Measurements from ENCODE around the gene DENND4C. TPM values are rescaled to one million over a fixed set of nuclear protein-coding genes. Genes with fewer than 3 reads are reported as not detected.
A peak's percentile ranks its signal among the peaks of the same experiment; 100 is the strongest.

DENND4C gene
- total RNA-seq, 1 experiment from 2014 or later, result 40.1 TPM

DNA sequence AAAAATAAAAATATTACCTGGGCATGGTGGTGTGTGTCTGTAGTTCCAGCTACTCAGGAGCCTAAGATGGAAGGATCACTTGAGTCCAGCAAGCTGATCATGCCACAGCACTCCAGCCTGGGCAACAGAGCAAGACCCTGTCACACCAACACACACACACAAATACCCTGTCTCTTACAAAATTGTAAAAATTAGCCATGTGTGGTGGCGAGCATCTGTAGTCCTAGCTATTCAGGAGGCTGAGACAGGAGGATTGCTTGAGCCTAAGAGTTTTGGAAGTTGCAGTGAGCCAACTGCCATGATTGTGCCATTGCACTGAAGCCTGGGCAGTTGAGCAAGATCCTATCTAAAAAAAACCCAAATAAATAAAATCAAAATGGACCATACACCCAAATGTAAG lies 32.1 kb upstream of the DENND4C start:
- H3K36me3 Mint-ChIP-seq (ENCODE audit: insufficient read depth, unreplicated experiment), result peaks cover 6% of the 10 kb centered on the region
- peaks cover 55% of the 10 kb centered on the region for H3K4me1 ChIP-seq
- H3K27me3 Mint-ChIP-seq (ENCODE audit: insufficient read depth, unreplicated experiment), result no peaks in the 10 kb centered on the region
- H3K27ac Mint-ChIP-seq (ENCODE audit: unreplicated experiment), result peak overlapping the region; percentile 55
- no peaks in the 10 kb centered on the region for H3K9me3 Mint-ChIP-seq (ENCODE audit: unreplicated experiment)
- H3K4me1 Mint-ChIP-seq (ENCODE audit: low read depth, unreplicated experiment), result peaks cover 22% of the 10 kb centered on the region
- no peak overlapping the region for H3K4me3 ChIP-seq (ENCODE audit: low read depth, low read length)
- ChIA-PET CTCF (no interaction called here), POLR2A (interaction anchor here (0.7 kb wide), 1 partner anchor 32 kb away, joined by 3 read pairs; the partner anchor contains the start of gene DENND4C)
- H3K27me3 ChIP-seq (replicated peaks; ENCODE audit: control insufficient read depth, insufficient read depth, low read length), result no peaks in the 10 kb centered on the region
- no peak overlapping the region for H3K4me3 Mint-ChIP-seq (ENCODE audit: unreplicated experiment)
- TF ChIP-seq, protein P1, sequence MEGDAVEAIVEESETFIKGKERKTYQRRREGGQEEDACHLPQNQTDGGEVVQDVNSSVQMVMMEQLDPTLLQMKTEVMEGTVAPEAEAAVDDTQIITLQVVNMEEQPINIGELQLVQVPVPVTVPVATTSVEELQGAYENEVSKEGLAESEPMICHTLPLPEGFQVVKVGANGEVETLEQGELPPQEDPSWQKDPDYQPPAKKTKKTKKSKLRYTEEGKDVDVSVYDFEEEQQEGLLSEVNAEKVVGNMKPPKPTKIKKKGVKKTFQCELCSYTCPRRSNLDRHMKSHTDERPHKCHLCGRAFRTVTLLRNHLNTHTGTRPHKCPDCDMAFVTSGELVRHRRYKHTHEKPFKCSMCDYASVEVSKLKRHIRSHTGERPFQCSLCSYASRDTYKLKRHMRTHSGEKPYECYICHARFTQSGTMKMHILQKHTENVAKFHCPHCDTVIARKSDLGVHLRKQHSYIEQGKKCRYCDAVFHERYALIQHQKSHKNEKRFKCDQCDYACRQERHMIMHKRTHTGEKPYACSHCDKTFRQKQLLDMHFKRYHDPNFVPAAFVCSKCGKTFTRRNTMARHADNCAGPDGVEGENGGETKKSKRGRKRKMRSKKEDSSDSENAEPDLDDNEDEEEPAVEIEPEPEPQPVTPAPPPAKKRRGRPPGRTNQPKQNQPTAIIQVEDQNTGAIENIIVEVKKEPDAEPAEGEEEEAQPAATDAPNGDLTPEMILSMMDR (IDR thresholded peaks at IDR 0.05; ENCODE audit: insufficient read depth in 1 of 2, low read depth in 1 of 2, low read length in 1 of 2, severe bottlenecking in 1 of 2, unreplicated experiment in 1 of 2), result no peak
- no peaks in the 10 kb centered on the region for H3K9me3 ChIP-seq
- no peaks in the 10 kb centered on the region for H3K36me3 ChIP-seq (ENCODE audit: control insufficient read depth, insufficient read depth, low read length)
- intact Hi-C loops (cut with micrococcal nuclease; ENCODE audit: unreplicated experiment), result no loop called here
- no peak for DNase-seq
- BruUV-seq (replicated peaks), result no TSS peak

DNA sequence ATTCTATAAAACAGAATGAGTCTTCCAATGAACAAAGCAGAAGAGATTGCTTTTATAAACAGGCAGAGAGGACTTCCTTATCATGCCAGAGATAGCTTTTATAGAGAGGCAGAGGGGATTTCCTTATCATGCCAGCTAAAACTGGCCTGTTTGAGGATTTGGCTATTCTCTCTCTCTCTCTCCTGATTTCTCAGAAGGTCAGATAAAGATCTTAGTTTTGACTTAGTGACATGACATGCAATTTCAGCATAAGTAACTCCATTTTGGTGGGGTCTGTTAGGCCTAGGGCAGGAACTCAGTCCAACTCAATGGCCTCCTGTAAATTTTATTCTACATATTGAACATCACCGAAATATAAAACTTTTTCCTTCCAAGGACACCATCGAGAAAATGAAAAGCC lies 31.5 kb upstream of the DENND4C start:
- Histone ChIP-seq H3K27me3 (replicated peaks; ENCODE audit: control insufficient read depth, insufficient read depth, low read length) (no peaks in the 10 kb centered on the region), H3K4me3 (ENCODE audit: low read depth, low read length) (no peak overlapping the region), H3K36me3 (ENCODE audit: control insufficient read depth, insufficient read depth, low read length) (no peaks in the 10 kb centered on the region), H3K4me1 (peaks cover 50% of the 10 kb centered on the region), H3K9me3 (no peaks in the 10 kb centered on the region)
- peak overlapping the region; percentile 55 for H3K27ac Mint-ChIP-seq (ENCODE audit: unreplicated experiment)
- TF ChIP-seq, protein P1 (IDR thresholded peaks at IDR 0.05; ENCODE audit: insufficient read depth in 1 of 2, low read depth in 1 of 2, low read length in 1 of 2, severe bottlenecking in 1 of 2, unreplicated experiment in 1 of 2), result no peak
- ChIA-PET CTCF (no interaction called here), POLR2A (interaction anchor here (0.7 kb wide), 1 partner anchor 32 kb away, joined by 3 read pairs; the partner anchor contains the start of gene DENND4C)
- H3K36me3 Mint-ChIP-seq (ENCODE audit: insufficient read depth, unreplicated experiment), result peaks cover 6% of the 10 kb centered on the region
- DNase-seq, result no peak
- H3K4me3 Mint-ChIP-seq (ENCODE audit: unreplicated experiment), result no peak overlapping the region
- BruUV-seq (replicated peaks), result no TSS peak
- intact Hi-C loops (cut with micrococcal nuclease; ENCODE audit: unreplicated experiment), result no loop called here
- no peaks in the 10 kb centered on the region for H3K27me3 Mint-ChIP-seq (ENCODE audit: insufficient read depth, unreplicated experiment)
- H3K9me3 Mint-ChIP-seq (ENCODE audit: unreplicated experiment), result no peaks in the 10 kb centered on the region
- H3K4me1 Mint-ChIP-seq (ENCODE audit: low read depth, unreplicated experiment), result peaks cover 16% of the 10 kb centered on the region

GRCh38 chr9:19200229-19200628 lies 30.3 kb upstream of the DENND4C start:
- TF ChIP-seq, protein P1 (IDR thresholded peaks at IDR 0.05; ENCODE audit: insufficient read depth in 1 of 2, low read depth in 1 of 2, low read length in 1 of 2, severe bottlenecking in 1 of 2, unreplicated experiment in 1 of 2), result no peak
- Histone ChIP-seq H3K27me3 (replicated peaks; ENCODE audit: control insufficient read depth, insufficient read depth, low read length) (no peaks in the 10 kb centered on the region), H3K4me1 (peaks cover 43% of the 10 kb centered on the region), H3K4me3 (ENCODE audit: low read depth, low read length) (no peak overlapping the region), H3K36me3 (ENCODE audit: control insufficient read depth, insufficient read depth, low read length) (no peaks in the 10 kb centered on the region), H3K9me3 (no peaks in the 10 kb centered on the region)
- peak overlapping the region; percentile 42 for H3K27ac Mint-ChIP-seq (ENCODE audit: unreplicated experiment)
- peaks cover 6% of the 10 kb centered on the region for H3K36me3 Mint-ChIP-seq (ENCODE audit: insufficient read depth, unreplicated experiment)
- no peaks in the 10 kb centered on the region for H3K9me3 Mint-ChIP-seq (ENCODE audit: unreplicated experiment)
- H3K27me3 Mint-ChIP-seq (ENCODE audit: insufficient read depth, unreplicated experiment), result no peaks in the 10 kb centered on the region
- BruUV-seq (replicated peaks), result no TSS peak
- intact Hi-C loops (cut with micrococcal nuclease; ENCODE audit: unreplicated experiment), result loop anchor here (5.0 kb wide), 1 partner anchor 67 kb away; no protein-coding TSS in a partner anchor
- H3K4me3 Mint-ChIP-seq (ENCODE audit: unreplicated experiment), result no peak overlapping the region
- ChIA-PET POLR2A (no interaction called here), CTCF (no interaction called here)
- H3K4me1 Mint-ChIP-seq (ENCODE audit: low read depth, unreplicated experiment), result peaks cover 13% of the 10 kb centered on the region
- DNase-seq, result no peak

All from Caco-2 (cell line).